ENCODE results near the gene INSRR.

DNA sequence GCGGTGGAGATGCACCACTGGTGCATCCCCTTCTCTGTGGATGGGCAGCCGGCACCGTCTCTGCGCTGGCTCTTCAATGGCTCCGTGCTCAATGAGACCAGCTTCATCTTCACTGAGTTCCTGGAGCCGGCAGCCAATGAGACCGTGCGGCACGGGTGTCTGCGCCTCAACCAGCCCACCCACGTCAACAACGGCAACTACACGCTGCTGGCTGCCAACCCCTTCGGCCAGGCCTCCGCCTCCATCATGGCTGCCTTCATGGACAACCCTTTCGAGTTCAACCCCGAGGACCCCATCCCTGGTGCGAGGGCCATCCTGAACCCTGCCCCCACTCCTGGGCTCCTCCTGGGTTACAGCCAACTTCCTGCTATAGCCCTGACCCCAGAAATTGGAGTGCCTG lies 14.7 kb upstream of the INSRR start:
- no peak for TF ChIP-seq TAF1 (IDR thresholded peaks at IDR 0.05; ENCODE audit: borderline replicate concordance, insufficient read depth, low read length)
- no peak for TF ChIP-seq POLR2AphosphoS5 (IDR thresholded peaks at IDR 0.05; ENCODE audit: low read depth, low read length)
- TF ChIP-seq SIN3A (IDR thresholded peaks at IDR 0.05; ENCODE audit: borderline replicate concordance, insufficient read depth, low read length): no peak

Measured in PFSK-1 (cell line).